Measurements from ENCODE around the gene ABCC3. TPM values are rescaled to one million over a fixed set of nuclear protein-coding genes. Genes with fewer than 3 reads are reported as not detected.
A peak's percentile ranks its signal among the peaks of the same experiment; 100 is the strongest.

The ABCC3 gene
- total and polyA plus RNA-seq, 8 donors: 47.2 to 209 (median 99.7) TPM

DNA sequence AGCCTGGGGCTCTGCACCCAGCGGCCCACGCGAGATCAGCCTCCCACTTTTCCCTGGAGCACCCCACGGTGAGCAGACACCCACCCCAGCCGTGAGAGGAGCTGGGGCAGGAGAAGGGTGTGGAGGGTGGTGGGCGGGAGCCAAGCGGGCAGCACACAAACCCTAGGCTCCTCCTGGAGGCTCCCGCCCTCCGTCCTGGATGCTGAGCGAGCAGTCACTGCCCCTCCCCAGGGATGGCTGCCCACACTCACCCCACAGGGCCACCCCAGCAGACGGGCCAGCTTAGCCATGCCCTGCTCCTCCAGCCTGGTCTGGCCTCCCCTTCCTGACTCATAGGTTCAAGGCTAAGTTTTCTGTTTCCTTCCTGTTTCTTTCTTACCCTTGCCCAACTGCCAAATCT, 15.7 kb upstream of the ABCC3 start:
- 85 to 92% methylated on average over 9 to 11 of the region's 11 CpGs for WGBS, 2 donors
- FAIRE-seq (no peak), ATAC-seq (peak in 2 of 4 donors; percentile 25 to 26), DNase-seq (no peak)
- intact Hi-C loops (cut with DNase I): no loop called here
- TF ChIP-seq, protein P1, sequence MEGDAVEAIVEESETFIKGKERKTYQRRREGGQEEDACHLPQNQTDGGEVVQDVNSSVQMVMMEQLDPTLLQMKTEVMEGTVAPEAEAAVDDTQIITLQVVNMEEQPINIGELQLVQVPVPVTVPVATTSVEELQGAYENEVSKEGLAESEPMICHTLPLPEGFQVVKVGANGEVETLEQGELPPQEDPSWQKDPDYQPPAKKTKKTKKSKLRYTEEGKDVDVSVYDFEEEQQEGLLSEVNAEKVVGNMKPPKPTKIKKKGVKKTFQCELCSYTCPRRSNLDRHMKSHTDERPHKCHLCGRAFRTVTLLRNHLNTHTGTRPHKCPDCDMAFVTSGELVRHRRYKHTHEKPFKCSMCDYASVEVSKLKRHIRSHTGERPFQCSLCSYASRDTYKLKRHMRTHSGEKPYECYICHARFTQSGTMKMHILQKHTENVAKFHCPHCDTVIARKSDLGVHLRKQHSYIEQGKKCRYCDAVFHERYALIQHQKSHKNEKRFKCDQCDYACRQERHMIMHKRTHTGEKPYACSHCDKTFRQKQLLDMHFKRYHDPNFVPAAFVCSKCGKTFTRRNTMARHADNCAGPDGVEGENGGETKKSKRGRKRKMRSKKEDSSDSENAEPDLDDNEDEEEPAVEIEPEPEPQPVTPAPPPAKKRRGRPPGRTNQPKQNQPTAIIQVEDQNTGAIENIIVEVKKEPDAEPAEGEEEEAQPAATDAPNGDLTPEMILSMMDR (IDR thresholded peaks at IDR 0.05): no peak
- no peaks in the 10 kb centered on the region for H3K9me3 ChIP-seq
- H3K4me3 ChIP-seq: no peak overlapping the region
- H3K27ac ChIP-seq: no peak overlapping the region
- H3K36me3 ChIP-seq: no peaks in the 10 kb centered on the region
- H3K27me3 ChIP-seq: no peaks in the 10 kb centered on the region
- H3K4me1 ChIP-seq: no peaks in the 10 kb centered on the region

DNA sequence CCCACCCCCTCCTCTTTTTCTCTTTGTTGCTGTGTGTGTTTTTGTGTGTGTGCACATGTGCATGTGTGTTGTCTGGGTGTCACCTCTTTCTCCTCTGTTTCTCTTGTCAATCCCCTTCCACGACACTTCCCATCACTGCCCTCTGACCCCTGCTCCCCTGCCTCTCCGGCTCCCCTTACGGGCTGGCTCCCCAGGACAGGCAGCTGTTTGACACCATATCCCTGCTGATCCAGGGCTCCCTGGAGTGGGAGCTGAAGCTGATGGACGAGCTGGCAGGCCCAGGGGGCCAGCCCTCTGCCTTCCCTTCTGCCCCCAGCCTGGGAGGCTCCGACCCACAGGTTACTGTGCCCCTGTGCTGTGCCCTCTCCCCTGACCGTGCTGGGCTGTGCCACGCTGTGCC, 15.2 kb upstream of the ABCC3 start:
- ATAC-seq: no peak
- Histone ChIP-seq H3K4me1 (no peaks in the 10 kb centered on the region), H3K36me3 (no peaks in the 10 kb centered on the region), H3K9me3 (no peaks in the 10 kb centered on the region), H3K27me3 (no peaks in the 10 kb centered on the region), H3K4me3 (no peak overlapping the region), H3K27ac (no peak overlapping the region)
- no peak for FAIRE-seq
- intact Hi-C loops (cut with DNase I): no loop called here
- DNase-seq: no peak
- TF ChIP-seq, protein P1 (IDR thresholded peaks at IDR 0.05): no peak
- WGBS, 2 donors: 79 to 81% methylated on average over 7 of the region's 7 CpGs

DNA sequence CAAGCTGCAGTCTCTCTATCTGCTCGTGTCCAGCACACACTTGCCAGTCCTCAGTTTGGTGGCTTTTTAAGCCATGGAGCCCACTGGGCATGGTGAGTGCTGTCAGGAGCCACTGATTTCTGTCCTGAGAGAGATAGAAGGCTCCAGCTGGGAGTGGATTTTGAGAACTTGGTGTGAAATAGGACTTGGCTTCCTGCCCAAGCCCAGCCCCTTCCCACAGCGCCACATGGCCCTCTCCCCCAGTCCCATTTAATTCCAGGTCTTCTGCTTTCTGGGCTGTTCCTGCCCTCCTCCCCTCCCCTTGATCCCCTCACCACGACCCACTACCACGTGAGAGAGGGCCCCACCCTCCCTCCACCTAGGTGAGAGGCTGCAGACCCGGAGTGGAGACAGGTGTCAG, 14.4 kb upstream of the ABCC3 start:
- intact Hi-C loops (cut with DNase I): loop anchor here in 2 of 3 donors (5.0 to 10.0 kb wide), 4 partner anchors 73 to 265 kb away; partner anchors contain the start of gene SPATA20 (in 1 of the 2)
- Histone ChIP-seq H3K9me3 (no peaks in the 10 kb centered on the region), H3K4me3 (no peak overlapping the region), H3K27ac (no peak overlapping the region), H3K27me3 (no peaks in the 10 kb centered on the region), H3K4me1 (no peaks in the 10 kb centered on the region), H3K36me3 (no peaks in the 10 kb centered on the region)
- no peak for FAIRE-seq
- ATAC-seq: no peak
- TF ChIP-seq, protein P1 (IDR thresholded peaks at IDR 0.05): no peak
- DNase-seq: no peak
- WGBS, 2 donors: 61 to 70% methylated on average over 5 of the region's 5 CpGs

DNA sequence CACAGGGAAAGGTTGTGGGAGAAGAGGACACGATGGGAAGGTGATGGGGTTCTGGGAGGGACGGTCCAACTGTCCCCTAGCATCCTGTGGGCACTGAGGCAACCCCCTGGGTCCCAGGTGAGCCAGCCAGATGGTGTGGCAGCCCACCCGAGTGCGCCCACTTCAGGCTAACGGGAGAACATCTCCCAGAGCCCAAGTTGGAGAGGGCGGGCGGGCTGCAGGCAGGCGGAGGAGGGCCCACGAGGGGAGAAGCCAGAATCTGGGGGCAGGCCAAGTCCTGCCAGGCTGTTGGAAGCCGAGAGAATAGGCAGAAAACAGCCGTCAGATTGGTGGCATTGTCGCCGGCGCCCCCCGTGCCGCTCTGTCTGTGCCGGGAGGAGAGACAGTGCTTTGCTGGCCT, 13.8 kb upstream of the ABCC3 start:
- ATAC-seq: no peak
- WGBS, 2 donors: 71 to 78% methylated on average over 17 of the region's 17 CpGs
- no peak for FAIRE-seq
- H3K27me3 ChIP-seq: no peaks in the 10 kb centered on the region
- no peak overlapping the region for H3K27ac ChIP-seq
- intact Hi-C loops (cut with DNase I): loop anchor here in 2 of 3 donors (5.0 to 10.0 kb wide), 4 partner anchors 74 to 266 kb away; partner anchors contain the start of gene SPATA20 (in 1 of the 2)
- H3K36me3 ChIP-seq: no peaks in the 10 kb centered on the region
- H3K4me3 ChIP-seq: no peak overlapping the region
- TF ChIP-seq, protein P1 (IDR thresholded peaks at IDR 0.05): no peak
- no peaks in the 10 kb centered on the region for H3K4me1 ChIP-seq
- no peaks in the 10 kb centered on the region for H3K9me3 ChIP-seq
- DNase-seq: no peak

DNA sequence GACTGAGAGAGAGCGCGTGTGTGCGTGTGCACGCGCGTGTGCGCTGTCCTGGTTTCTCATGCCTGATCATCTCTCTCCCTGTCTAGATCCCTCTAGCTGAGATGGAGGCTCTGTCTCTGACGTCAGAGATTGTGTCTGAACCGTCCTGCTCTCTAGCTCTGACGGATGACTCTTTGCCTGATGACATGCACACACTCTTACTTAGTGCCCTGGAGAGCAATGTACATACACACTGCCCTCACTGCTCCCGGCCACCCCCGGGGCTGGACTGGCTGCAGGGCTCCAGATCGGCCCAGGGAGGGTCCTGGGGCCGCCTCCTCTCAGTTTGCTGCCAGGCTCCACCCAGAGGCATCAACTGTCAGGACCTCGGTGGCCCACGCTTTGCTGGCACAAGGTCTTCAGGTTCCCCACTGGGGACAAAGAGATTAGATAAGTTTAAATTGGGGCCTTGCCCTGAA, 13.1 kb upstream of the ABCC3 start:
- no peaks in the 10 kb centered on the region for H3K9me3 ChIP-seq
- FAIRE-seq (no peak), DNase-seq (no peak), ATAC-seq (no peak)
- no peak overlapping the region for H3K4me3 ChIP-seq
- H3K36me3 ChIP-seq: no peaks in the 10 kb centered on the region
- WGBS, 2 donors: 65 to 69% methylated on average over 16 of the region's 16 CpGs
- H3K27me3 ChIP-seq: no peaks in the 10 kb centered on the region
- TF ChIP-seq, protein P1 (IDR thresholded peaks at IDR 0.05): no peak
- no peak overlapping the region for H3K27ac ChIP-seq
- H3K4me1 ChIP-seq: no peaks in the 10 kb centered on the region
- intact Hi-C loops (cut with DNase I): loop anchor here in 2 of 3 donors (5.0 to 10.0 kb wide), 4 partner anchors 74 to 267 kb away; partner anchors contain the start of gene SPATA20 (in 1 of the 2)
